ENCODE data around the gene HLA-B. TPM values are rescaled to one million over a fixed set of nuclear protein-coding genes. Genes with fewer than 3 reads are reported as not detected.

Gene HLA-B
- total RNA-seq, result 86.9 and 125 TPM in 2 replicates

GRCh38 chr6:31356946-31357466 lies at the start of gene HLA-B:
HLA-B (minus strand) TSS chr6:31357179; CDS start chr6:31357158, 21 bp downstream.

DNA sequence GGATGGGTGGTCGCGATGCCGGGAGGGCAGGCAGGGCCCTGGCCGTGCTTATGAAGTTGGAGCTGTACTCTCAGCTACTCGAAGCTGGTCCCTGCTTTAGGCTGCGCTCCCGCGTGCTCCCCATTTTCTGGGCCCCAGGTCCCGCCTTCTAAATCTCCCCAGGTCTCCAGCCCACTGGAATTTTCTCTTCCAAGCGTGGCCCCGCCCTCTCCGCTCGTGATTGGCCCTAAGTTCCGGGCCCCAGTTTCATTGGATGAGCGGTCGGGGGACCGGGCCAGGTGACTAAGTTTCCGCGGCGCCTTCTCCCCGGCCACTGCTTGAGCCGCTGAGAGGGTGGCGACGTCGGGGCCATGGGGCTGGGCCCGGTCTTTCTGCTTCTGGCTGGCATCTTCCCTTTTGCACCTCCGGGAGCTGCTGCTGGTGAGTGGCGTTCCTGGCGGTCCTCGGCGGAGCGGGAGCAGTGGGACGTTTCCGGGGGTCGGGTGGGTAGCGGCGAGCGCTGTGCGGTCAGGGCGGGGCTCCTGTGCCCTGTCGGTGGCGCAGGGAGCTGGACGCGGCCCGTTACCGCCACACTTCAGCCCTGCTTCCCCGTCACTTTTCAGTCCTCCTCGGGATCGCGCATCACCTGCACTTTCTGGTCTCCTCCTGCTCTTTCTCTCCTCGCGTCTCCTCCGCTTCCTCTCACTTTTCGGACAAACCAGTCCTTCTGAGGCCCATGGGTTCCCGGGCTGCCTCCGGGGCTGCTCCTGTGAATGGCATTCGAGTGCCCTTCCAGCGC lies 46.5 kb upstream of the HLA-B start, which contains the start of gene MICA:
MICA (plus strand) TSS at position 313 of the 778 bp plus-strand sequence; CDS start at position 351, 38 bp downstream.

Small RNAs within 50 kb of the gene (small RNA-seq; reads per million reads assigned to genes)
- gene HLA-S (not detected), gene MIR6891 (not detected), gene RF00019 (not detected), gene RNU6-283P (not detected)

Other genes with a start within 250 kb of the HLA-B start
- gene C6orf15, start 244.6 kb downstream of the HLA-B start, total RNA-seq, result not detected in 2 replicates
- gene PSORS1C1, start 242.4 kb downstream of the HLA-B start, total RNA-seq, result 2.0 and 4.2 TPM in 2 replicates
- not detected in 2 replicates for gene CDSN, start 236.7 kb downstream of the HLA-B start, total RNA-seq
- not detected in 2 replicates for gene PSORS1C2, start 218.1 kb downstream of the HLA-B start, total RNA-seq
- gene CCHCR1, start 199.4 kb downstream of the HLA-B start, total RNA-seq, result 14.6 and 14.9 TPM in 2 replicates
- gene TCF19, start 198.6 kb downstream of the HLA-B start, total RNA-seq, result 24.2 and 30.3 TPM in 2 replicates
- 0.27 TPM in 1 of 2 replicates, not detected in the other for gene POU5F1, start 186.5 kb downstream of the HLA-B start, total RNA-seq
- 65.5 and 197 TPM in 2 replicates for gene HLA-C, start 85.1 kb downstream of the HLA-B start, total RNA-seq
- 31.8 and 44.9 TPM in 2 replicates for gene MICA, start 46.4 kb upstream of the HLA-B start, total RNA-seq
- gene MICB, start 141.0 kb upstream of the HLA-B start, total RNA-seq, result 22.5 and 33.1 TPM in 2 replicates
- gene MCCD1, start 171.8 kb upstream of the HLA-B start, total RNA-seq, result not detected in 2 replicates
- gene DDX39B, start 184.8 kb upstream of the HLA-B start, total RNA-seq, result 455 and 468 TPM in 2 replicates
- gene ATP6V1G2, start 189.4 kb upstream of the HLA-B start, total RNA-seq, result 0.50 and 0.53 TPM in 2 replicates
- 17.1 and 19.1 TPM in 2 replicates for gene NFKBIL1, start 190.4 kb upstream of the HLA-B start, total RNA-seq
- gene LTA, start 215.1 kb upstream of the HLA-B start, total RNA-seq, result not detected in 2 replicates
- not detected in 2 replicates for gene TNF, start 218.4 kb upstream of the HLA-B start, total RNA-seq
- 0.80 and 1.2 TPM in 2 replicates for gene LTB, start 225.2 kb upstream of the HLA-B start, total RNA-seq
- gene LST1, start 229.1 kb upstream of the HLA-B start, total RNA-seq, result 0.29 and 0.40 TPM in 2 replicates
- not detected in 2 replicates for gene NCR3, start 235.8 kb upstream of the HLA-B start, total RNA-seq

Data from thoracic aorta endothelial cell (primary cell).